HK-2 (cell line): Measurements from ENCODE around the gene BANF2.
"Not testable (repeated sequence)": the region's sequence is repeated elsewhere in the genome, so short reads cannot be mapped to it uniquely, and the experiment has no call there.

Experiments
- DNase-seq: peaks from one replicate; pipeline ENCODE4 v3.0.0-alpha.2; 2018; ENCODE audit not compliant: unreplicated experiment

Gene BANF2

GRCh38 chr20:17682889-17683198, 16.9 kb upstream of the BANF2 start:
- no peak for DNase-seq

- DNase-seq: no peak
Observed at GRCh38 chr20:17683218-17684076, 16.3 kb upstream of the BANF2 start.

- DNase-seq: no peak
Observed at GRCh38 chr20:17684077-17684888, 15.5 kb upstream of the BANF2 start.

GRCh38 chr20:17685168-17685567, 14.6 kb upstream of the BANF2 start:
- no peak for DNase-seq

GRCh38 chr20:17687800-17688199, 12.0 kb upstream of the BANF2 start:
- DNase-seq: no peak

GRCh38 chr20:17688965-17689364, 10.8 kb upstream of the BANF2 start:
- no peak for DNase-seq

- no peak for DNase-seq
Observed at GRCh38 chr20:17690144-17690543, 9.6 kb upstream of the BANF2 start.

GRCh38 chr20:17691758-17692157, 8.0 kb upstream of the BANF2 start:
- no peak for DNase-seq

- no peak for DNase-seq
Observed at GRCh38 chr20:17693444-17694001, 6.2 kb upstream of the BANF2 start.

- no peak for DNase-seq
Observed at GRCh38 chr20:17694767-17695166, 5.0 kb upstream of the BANF2 start.

GRCh38 chr20:17696287-17696686, 3.5 kb upstream of the BANF2 start:
- no peak for DNase-seq

GRCh38 chr20:17697171-17697570, 2.6 kb upstream of the BANF2 start:
- DNase-seq: no peak

- DNase-seq: no peak
Observed at GRCh38 chr20:17698384-17698783, 1.4 kb upstream of the BANF2 start.

GRCh38 chr20:17700637-17701036, 871 bp downstream of the BANF2 start:
- DNase-seq: no peak

- DNase-seq: no peak
Observed at GRCh38 chr20:17701826-17702225, 2.1 kb downstream of the BANF2 start.

GRCh38 chr20:17704589-17705317, 5.0 kb downstream of the BANF2 start:
- DNase-seq: no peak

- no peak for DNase-seq
Observed at GRCh38 chr20:17705916-17706315, 6.2 kb downstream of the BANF2 start.

- no peak for DNase-seq
Observed at GRCh38 chr20:17706632-17707031, 6.9 kb downstream of the BANF2 start.

- not testable (repeated sequence) for DNase-seq
Observed at GRCh38 chr20:17707951-17708350, 8.2 kb downstream of the BANF2 start.

- DNase-seq: no peak
Observed at GRCh38 chr20:17708675-17709360, 9.1 kb downstream of the BANF2 start.
